K562 (cell line): ENCODE measurements around the gene PIH1D1. TPM values are rescaled to one million over a fixed set of nuclear protein-coding genes. Genes with fewer than 3 reads are reported as not detected.

ENCODE experiments used
- BRF1 ChIP-seq: IDR thresholded peaks from 3 replicates; pipeline ENCODE4 v1.6.1; 2011; ENCODE audit warnings: borderline replicate concordance, mild to moderate bottlenecking; ENCODE audit not compliant: insufficient read length; ENCODE audit errors: extremely low read depth
- CAMTA2 ChIP-seq: fragments of 250-450 bp; sonication (Bioruptor Pico); conservative IDR thresholded peaks from 2 replicates; pipeline ENCODE4 v1.5.1; 2022
- FOS ChIP-seq: IDR thresholded peaks from 3 replicates; pipeline ENCODE4 v1.6.1; 2011; ENCODE audit not compliant: insufficient read length; ENCODE audit errors: extremely low read depth
- FOXK1 ChIP-seq: sonication (generic); formaldehyde crosslinking; IDR thresholded peaks from 2 replicates; pipeline ENCODE4 v1.8.0; 2022; ENCODE audit warnings: missing genetic modification reagents, mild to moderate bottlenecking, borderline replicate concordance
- MTA3 ChIP-seq: fragments of 450-650 bp; formaldehyde crosslinking; IDR thresholded peaks from 2 replicates; pipeline ENCODE4 v1.6.1; 2017; ENCODE audit warnings: mild to moderate bottlenecking, borderline replicate concordance
- STAT5B ChIP-seq: fragments of 250-450 bp; sonication (Bioruptor Pico); IDR thresholded peaks from 2 replicates; pipeline ENCODE4 v1.8.0; 2021; ENCODE audit warnings: mild to moderate bottlenecking, inconsistent platforms
- TAF1 ChIP-seq: IDR thresholded peaks from 2 replicates; pipeline ENCODE4 v1.6.1; 2011; ENCODE audit warnings: mild to moderate bottlenecking, low read length, moderate library complexity; ENCODE audit not compliant: insufficient read depth, control insufficient read depth, severe bottlenecking; ENCODE audit errors: extremely low read depth
- ZBTB1 ChIP-seq: sonication (generic); formaldehyde crosslinking; IDR thresholded peaks from 2 replicates; pipeline ENCODE4 v1.8.1; 2023; ENCODE audit warnings: missing genetic modification reagents, low read depth, mild to moderate bottlenecking, borderline replicate concordance
- ZKSCAN3 ChIP-seq: fragments of 250-450 bp; sonication (Bioruptor Pico); IDR thresholded peaks from 2 replicates; pipeline ENCODE4 v1.4.0; 2020
- ZNF12 ChIP-seq: sonication (generic); formaldehyde crosslinking; IDR thresholded peaks from 2 replicates; pipeline ENCODE4 v1.4.0; 2020; ENCODE audit warnings: mild to moderate bottlenecking, missing genetic modification reagents
- ZNF57 ChIP-seq: fragments of 450-650 bp; formaldehyde crosslinking; IDR thresholded peaks from 2 replicates; pipeline ENCODE4 v1.4.0; 2020; ENCODE audit warnings: mild to moderate bottlenecking, moderate library complexity
- ZNF77 ChIP-seq: fragments of 250-450 bp; sonication (Bioruptor Pico); IDR thresholded peaks from 2 replicates; pipeline ENCODE4 v1.5.0; 2020
- polyA plus RNA-seq, 8 experiments: library from polyadenylated mRNA; depleted of rRNA in 4 of 8; stranded (reverse) in 5 of 8; unstranded in 3 of 8; fragments of >200 nt; fragmentation: Nextera tagmentation in 2 of 8; fragmentation: Illumina TruSeq in 1 of 8; extraction: Ambion mirVana in 2 of 8; extraction: Trizol in 1 of 8; gene quantifications; 2 replicates each; pipeline versions ENCODE4 v1.2.1 to v1.2.3, GENCODE V29; 2011 to 2014; ENCODE audit warnings: inconsistent platforms in 1 of 8, missing spikeins in 1 of 8
- total RNA-seq, 7 experiments: library from RNA; depleted of rRNA in 6 of 7; stranded (reverse); fragments of >200 nt in 6 of 7; fragmentation: Illumina TruSeq in 2 of 7; extraction: Trizol in 2 of 7; gene quantifications; 2 replicates each; pipeline versions ENCODE4 v1.2.1 to v1.2.3, GENCODE V29; 2011 to 2021; ENCODE audit warnings: low replicate concordance in 1 of 7
- TF ChIP-seq, protein P1 (sequence below): IDR thresholded peaks from 2 replicates; pipeline ENCODE4 v1.6.1; 2011; ENCODE audit warnings: borderline replicate concordance, low read depth, mild to moderate bottlenecking, moderate library complexity, low read length; ENCODE audit not compliant: insufficient read depth, poor library complexity, severe bottlenecking
- TF ChIP-seq, protein P2 (sequence below), 2 experiments: IDR thresholded peaks; 2 replicates each; pipeline ENCODE4 v1.6.1; 2011; ENCODE audit warnings: borderline replicate concordance in 1 of 2, control low read depth in 1 of 2, low read depth in 1 of 2, low read length in 1 of 2, mild to moderate bottlenecking in 1 of 2, mixed read lengths in 1 of 2, moderate library complexity in 1 of 2; ENCODE audit not compliant: insufficient read depth in 1 of 2, insufficient read length in 1 of 2, poor library complexity in 1 of 2, severe bottlenecking in 1 of 2; ENCODE audit errors: extremely low read depth in 1 of 2
- TF ChIP-seq, protein P3 (sequence below): fragments of 450-650 bp; IDR thresholded peaks from 2 replicates; pipeline ENCODE4 v1.7.0; 2016; ENCODE audit warnings: borderline replicate concordance
- TF ChIP-seq, protein P4 (sequence below): sonication (generic); formaldehyde crosslinking; IDR thresholded peaks from 2 replicates; pipeline ENCODE4 v1.8.0; 2022; ENCODE audit warnings: mild to moderate bottlenecking, missing genetic modification reagents, borderline replicate concordance
- TF ChIP-seq, protein P5 (sequence below): fragments of 250-450 bp; sonication (Bioruptor Pico); IDR thresholded peaks from 2 replicates; pipeline ENCODE4 v1.4.0; 2020; ENCODE audit warnings: mild to moderate bottlenecking

Gene PIH1D1
- total and polyA plus RNA-seq, 9 of the 15 experiments (the other 6 are each of a cell fraction or from before 2014, with no cell fraction given) = 26.5 to 224 (median 137) TPM

DNA sequence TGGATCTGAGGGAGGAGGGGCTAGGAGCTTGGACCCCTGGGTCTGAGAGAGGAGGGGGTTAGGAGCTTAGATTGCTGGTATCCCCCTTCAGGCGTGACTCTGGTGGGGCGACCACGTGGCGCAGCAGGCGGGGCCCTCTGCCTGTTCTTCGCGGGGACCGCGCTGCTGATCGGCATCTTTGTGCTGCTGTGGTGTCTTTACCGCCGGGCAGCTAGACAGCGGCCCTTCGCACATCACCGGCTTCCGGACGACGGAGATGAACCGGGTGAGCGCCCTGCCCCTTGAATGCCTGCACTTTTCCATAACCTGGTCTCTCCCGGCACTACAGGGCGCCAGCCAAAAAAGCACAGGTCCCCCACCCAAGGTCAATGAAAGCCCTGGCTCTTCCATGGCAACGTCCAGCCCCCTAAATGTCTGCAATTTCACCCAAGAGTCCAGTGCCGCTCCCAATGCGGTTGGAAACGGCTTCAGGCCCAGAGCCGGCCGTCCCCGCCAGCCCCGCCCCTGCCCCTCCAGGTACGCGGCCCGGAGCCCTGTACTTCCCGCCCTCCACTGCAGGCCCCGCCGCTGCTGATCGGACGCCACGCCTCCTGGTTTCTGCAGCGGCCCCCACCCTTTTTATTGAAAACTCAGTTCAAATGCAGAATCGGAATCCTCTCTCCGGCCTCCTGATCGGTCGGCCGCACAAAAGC lies 23.6 kb downstream of the PIH1D1 start (continued):
- TF ChIP-seq TAF1 (no peak), ZBTB1 (CRISPR knock-in tag) (no peak), ZKSCAN3 (CRISPR knock-in tag) (no peak), FOS (no peak), CAMTA2 (CRISPR knock-in tag) (no peak), ZNF12 (CRISPR knock-in tag) (no peak), ZNF57 (CRISPR knock-in tag) (no peak), BRF1 (no peak), ZNF77 (CRISPR knock-in tag) (no peak), STAT5B (CRISPR knock-in tag) (no peak), MTA3 (0 out of 2 replicates have a peak, but pooled peaks have one; percentile 38), FOXK1 (CRISPR knock-in tag) (no peak)
- TF ChIP-seq, protein P1, sequence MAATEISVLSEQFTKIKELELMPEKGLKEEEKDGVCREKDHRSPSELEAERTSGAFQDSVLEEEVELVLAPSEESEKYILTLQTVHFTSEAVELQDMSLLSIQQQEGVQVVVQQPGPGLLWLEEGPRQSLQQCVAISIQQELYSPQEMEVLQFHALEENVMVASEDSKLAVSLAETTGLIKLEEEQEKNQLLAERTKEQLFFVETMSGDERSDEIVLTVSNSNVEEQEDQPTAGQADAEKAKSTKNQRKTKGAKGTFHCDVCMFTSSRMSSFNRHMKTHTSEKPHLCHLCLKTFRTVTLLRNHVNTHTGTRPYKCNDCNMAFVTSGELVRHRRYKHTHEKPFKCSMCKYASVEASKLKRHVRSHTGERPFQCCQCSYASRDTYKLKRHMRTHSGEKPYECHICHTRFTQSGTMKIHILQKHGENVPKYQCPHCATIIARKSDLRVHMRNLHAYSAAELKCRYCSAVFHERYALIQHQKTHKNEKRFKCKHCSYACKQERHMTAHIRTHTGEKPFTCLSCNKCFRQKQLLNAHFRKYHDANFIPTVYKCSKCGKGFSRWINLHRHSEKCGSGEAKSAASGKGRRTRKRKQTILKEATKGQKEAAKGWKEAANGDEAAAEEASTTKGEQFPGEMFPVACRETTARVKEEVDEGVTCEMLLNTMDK = no peak
- TF ChIP-seq, protein P2, sequence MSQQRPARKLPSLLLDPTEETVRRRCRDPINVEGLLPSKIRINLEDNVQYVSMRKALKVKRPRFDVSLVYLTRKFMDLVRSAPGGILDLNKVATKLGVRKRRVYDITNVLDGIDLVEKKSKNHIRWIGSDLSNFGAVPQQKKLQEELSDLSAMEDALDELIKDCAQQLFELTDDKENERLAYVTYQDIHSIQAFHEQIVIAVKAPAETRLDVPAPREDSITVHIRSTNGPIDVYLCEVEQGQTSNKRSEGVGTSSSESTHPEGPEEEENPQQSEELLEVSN (IDR thresholded peaks at IDR 0.05; ENCODE audit: borderline replicate concordance in 1 of 2, extremely low read depth in 1 of 2, insufficient read depth in 1 of 2, insufficient read length in 1 of 2, low read depth in 1 of 2, low read length in 1 of 2, poor library complexity in 1 of 2, severe bottlenecking in 1 of 2) = peak; percentile 93
- TF ChIP-seq, protein P3, sequence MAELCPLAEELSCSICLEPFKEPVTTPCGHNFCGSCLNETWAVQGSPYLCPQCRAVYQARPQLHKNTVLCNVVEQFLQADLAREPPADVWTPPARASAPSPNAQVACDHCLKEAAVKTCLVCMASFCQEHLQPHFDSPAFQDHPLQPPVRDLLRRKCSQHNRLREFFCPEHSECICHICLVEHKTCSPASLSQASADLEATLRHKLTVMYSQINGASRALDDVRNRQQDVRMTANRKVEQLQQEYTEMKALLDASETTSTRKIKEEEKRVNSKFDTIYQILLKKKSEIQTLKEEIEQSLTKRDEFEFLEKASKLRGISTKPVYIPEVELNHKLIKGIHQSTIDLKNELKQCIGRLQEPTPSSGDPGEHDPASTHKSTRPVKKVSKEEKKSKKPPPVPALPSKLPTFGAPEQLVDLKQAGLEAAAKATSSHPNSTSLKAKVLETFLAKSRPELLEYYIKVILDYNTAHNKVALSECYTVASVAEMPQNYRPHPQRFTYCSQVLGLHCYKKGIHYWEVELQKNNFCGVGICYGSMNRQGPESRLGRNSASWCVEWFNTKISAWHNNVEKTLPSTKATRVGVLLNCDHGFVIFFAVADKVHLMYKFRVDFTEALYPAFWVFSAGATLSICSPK = no peak
- TF ChIP-seq, protein P4, sequence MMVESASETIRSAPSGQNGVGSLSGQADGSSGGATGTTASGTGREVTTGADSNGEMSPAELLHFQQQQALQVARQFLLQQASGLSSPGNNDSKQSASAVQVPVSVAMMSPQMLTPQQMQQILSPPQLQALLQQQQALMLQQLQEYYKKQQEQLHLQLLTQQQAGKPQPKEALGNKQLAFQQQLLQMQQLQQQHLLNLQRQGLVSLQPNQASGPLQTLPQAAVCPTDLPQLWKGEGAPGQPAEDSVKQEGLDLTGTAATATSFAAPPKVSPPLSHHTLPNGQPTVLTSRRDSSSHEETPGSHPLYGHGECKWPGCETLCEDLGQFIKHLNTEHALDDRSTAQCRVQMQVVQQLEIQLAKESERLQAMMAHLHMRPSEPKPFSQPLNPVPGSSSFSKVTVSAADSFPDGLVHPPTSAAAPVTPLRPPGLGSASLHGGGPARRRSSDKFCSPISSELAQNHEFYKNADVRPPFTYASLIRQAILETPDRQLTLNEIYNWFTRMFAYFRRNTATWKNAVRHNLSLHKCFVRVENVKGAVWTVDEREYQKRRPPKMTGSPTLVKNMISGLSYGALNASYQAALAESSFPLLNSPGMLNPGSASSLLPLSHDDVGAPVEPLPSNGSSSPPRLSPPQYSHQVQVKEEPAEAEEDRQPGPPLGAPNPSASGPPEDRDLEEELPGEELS (CRISPR knock-in tag) = 0 out of 2 replicates have a peak, but pooled peaks have one; percentile 49
- TF ChIP-seq, protein P5, sequence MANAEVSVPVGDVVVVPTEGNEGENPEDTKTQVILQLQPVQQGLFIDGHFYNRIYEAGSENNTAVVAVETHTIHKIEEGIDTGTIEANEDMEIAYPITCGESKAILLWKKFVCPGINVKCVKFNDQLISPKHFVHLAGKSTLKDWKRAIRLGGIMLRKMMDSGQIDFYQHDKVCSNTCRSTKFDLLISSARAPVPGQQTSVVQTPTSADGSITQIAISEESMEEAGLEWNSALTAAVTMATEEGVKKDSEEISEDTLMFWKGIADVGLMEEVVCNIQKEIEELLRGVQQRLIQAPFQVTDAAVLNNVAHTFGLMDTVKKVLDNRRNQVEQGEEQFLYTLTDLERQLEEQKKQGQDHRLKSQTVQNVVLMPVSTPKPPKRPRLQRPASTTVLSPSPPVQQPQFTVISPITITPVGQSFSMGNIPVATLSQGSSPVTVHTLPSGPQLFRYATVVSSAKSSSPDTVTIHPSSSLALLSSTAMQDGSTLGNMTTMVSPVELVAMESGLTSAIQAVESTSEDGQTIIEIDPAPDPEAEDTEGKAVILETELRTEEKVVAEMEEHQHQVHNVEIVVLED (CRISPR knock-in tag) = no peak
